ENCODE data around the gene AFAP1.

AFAP1 gene

DNA sequence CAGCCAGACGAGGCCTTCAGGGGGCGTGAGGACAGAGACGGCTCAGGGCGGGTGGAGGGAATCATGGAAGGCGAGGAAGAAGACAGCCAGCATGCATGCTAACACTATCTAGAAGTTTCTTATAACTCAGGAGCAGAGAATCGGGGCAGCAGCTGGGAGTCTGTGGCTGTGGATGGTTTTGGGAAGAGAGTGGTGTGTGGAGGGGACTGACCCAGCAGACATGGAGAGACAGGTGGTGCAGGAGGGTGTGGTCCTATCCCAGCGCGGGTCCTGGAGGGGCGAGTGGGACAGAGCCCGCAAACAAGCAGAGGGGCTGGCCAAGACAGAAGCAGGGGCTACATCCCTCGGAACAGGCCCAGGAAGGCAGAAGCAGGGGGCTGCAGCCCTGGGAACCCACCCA lies 192.1 kb downstream of the AFAP1 start (continued):
- TF ChIP-seq, protein P1, sequence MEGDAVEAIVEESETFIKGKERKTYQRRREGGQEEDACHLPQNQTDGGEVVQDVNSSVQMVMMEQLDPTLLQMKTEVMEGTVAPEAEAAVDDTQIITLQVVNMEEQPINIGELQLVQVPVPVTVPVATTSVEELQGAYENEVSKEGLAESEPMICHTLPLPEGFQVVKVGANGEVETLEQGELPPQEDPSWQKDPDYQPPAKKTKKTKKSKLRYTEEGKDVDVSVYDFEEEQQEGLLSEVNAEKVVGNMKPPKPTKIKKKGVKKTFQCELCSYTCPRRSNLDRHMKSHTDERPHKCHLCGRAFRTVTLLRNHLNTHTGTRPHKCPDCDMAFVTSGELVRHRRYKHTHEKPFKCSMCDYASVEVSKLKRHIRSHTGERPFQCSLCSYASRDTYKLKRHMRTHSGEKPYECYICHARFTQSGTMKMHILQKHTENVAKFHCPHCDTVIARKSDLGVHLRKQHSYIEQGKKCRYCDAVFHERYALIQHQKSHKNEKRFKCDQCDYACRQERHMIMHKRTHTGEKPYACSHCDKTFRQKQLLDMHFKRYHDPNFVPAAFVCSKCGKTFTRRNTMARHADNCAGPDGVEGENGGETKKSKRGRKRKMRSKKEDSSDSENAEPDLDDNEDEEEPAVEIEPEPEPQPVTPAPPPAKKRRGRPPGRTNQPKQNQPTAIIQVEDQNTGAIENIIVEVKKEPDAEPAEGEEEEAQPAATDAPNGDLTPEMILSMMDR (tag by site-specific recombination; IDR thresholded peaks at IDR 0.05) = no peak
- TF ChIP-seq ZNF274 (IDR thresholded peaks at IDR 0.05; ENCODE audit: low read length) (no peak), ZNF274 (tag by site-specific recombination; IDR thresholded peaks at IDR 0.05; ENCODE audit: borderline replicate concordance) (no peak), ZNF629 (tag by site-specific recombination; IDR thresholded peaks at IDR 0.05) (no peak), ZNF785 (tag by site-specific recombination; IDR thresholded peaks at IDR 0.05) (no peak), ZNF24 (tag by site-specific recombination; IDR thresholded peaks at IDR 0.05) (no peak), ZNF404 (tag by site-specific recombination; IDR thresholded peaks at IDR 0.05) (no peak), ZFP41 (tag by site-specific recombination; IDR thresholded peaks at IDR 0.05; ENCODE audit: borderline replicate concordance) (no peak), ZFP3 (tag by site-specific recombination; IDR thresholded peaks at IDR 0.05; ENCODE audit: low read depth) (no peak)
- TF ChIP-seq, protein P2, sequence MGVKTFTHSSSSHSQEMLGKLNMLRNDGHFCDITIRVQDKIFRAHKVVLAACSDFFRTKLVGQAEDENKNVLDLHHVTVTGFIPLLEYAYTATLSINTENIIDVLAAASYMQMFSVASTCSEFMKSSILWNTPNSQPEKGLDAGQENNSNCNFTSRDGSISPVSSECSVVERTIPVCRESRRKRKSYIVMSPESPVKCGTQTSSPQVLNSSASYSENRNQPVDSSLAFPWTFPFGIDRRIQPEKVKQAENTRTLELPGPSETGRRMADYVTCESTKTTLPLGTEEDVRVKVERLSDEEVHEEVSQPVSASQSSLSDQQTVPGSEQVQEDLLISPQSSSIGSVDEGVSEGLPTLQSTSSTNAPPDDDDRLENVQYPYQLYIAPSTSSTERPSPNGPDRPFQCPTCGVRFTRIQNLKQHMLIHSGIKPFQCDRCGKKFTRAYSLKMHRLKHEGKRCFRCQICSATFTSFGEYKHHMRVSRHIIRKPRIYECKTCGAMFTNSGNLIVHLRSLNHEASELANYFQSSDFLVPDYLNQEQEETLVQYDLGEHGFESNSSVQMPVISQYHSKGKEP (tag by site-specific recombination; IDR thresholded peaks at IDR 0.05) = no peak

DNA sequence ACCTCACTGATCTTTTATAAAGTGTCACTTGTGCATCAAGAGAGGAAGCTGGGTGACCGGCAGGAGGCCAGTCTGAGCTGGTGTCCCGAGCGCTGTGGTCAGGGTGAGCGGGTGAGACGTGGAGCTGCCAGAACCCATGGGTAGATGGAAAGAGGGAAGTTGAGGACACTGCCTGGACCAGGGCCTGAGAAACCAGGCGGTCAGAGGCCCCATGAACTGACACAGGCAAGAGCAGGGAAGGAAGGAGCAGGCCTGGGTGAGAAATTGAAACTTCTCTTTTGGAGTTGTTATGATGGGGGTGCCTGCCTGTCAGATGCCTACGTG lies 192.6 kb downstream of the AFAP1 start:
- Histone ChIP-seq H3K27ac (ENCODE audit: extremely low read depth, low read depth, low read length) (no peak overlapping the region), H3K36me3 (ENCODE audit: control insufficient read depth in 2 of 2, insufficient read depth in 1 of 2, low read length in 2 of 2) (no peaks in the 10 kb centered on the region), H3K4me1 (ENCODE audit: control insufficient read depth, insufficient read depth, low read length) (no peaks in the 10 kb centered on the region), H3K4me3 (ENCODE audit: low read depth, low read length) (no peak overlapping the region), H3K9me3 (ENCODE audit: control insufficient read depth, insufficient read depth, low read depth, low read length) (no peaks in the 10 kb centered on the region)
- ChIA-PET POLR2A (no interaction called here), CTCF (no interaction called here)
- no peak for TF ChIP-seq IKZF3 (tag by site-specific recombination; IDR thresholded peaks at IDR 0.05)
- no peak for TF ChIP-seq ZNF791 (tag by site-specific recombination; IDR thresholded peaks at IDR 0.05)
- no peak for TF ChIP-seq ZNF121 (tag by site-specific recombination; IDR thresholded peaks at IDR 0.05)
- no peak for TF ChIP-seq REPIN1 (tag by site-specific recombination; IDR thresholded peaks at IDR 0.05; ENCODE audit: low read depth)
- TF ChIP-seq EGR2 (tag by site-specific recombination; IDR thresholded peaks at IDR 0.05; ENCODE audit: low read depth) = no peak
- TF ChIP-seq ZNF670 (tag by site-specific recombination; IDR thresholded peaks at IDR 0.05; ENCODE audit: low read depth) = no peak
- TF ChIP-seq, protein P3, sequence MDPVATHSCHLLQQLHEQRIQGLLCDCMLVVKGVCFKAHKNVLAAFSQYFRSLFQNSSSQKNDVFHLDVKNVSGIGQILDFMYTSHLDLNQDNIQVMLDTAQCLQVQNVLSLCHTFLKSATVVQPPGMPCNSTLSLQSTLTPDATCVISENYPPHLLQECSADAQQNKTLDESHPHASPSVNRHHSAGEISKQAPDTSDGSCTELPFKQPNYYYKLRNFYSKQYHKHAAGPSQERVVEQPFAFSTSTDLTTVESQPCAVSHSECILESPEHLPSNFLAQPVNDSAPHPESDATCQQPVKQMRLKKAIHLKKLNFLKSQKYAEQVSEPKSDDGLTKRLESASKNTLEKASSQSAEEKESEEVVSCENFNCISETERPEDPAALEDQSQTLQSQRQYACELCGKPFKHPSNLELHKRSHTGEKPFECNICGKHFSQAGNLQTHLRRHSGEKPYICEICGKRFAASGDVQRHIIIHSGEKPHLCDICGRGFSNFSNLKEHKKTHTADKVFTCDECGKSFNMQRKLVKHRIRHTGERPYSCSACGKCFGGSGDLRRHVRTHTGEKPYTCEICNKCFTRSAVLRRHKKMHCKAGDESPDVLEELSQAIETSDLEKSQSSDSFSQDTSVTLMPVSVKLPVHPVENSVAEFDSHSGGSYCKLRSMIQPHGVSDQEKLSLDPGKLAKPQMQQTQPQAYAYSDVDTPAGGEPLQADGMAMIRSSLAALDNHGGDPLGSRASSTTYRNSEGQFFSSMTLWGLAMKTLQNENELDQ (tag by site-specific recombination; IDR thresholded peaks at IDR 0.05; ENCODE audit: low read depth) = no peak
- TF ChIP-seq, protein P4, sequence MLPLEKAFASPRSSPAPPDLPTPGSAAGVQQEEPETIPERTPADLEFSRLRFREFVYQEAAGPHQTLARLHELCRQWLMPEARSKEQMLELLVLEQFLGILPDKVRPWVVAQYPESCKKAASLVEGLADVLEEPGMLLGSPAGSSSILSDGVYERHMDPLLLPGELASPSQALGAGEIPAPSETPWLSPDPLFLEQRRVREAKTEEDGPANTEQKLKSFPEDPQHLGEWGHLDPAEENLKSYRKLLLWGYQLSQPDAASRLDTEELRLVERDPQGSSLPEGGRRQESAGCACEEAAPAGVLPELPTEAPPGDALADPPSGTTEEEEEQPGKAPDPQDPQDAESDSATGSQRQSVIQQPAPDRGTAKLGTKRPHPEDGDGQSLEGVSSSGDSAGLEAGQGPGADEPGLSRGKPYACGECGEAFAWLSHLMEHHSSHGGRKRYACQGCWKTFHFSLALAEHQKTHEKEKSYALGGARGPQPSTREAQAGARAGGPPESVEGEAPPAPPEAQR (tag by site-specific recombination; IDR thresholded peaks at IDR 0.05) = no peak
- TF ChIP-seq HOXA7 (CRISPR knock-in tag; IDR thresholded peaks at IDR 0.05; ENCODE audit: borderline replicate concordance) = no peak
- TF ChIP-seq ZNF529 (tag by site-specific recombination; IDR thresholded peaks at IDR 0.05; ENCODE audit: insufficient replicate concordance) = no peak
- no peak for TF ChIP-seq ZNF16 (tag by site-specific recombination; IDR thresholded peaks at IDR 0.05; ENCODE audit: low read depth)
